ENCODE results near the gene MEGF6. TPM values are rescaled to one million over a fixed set of nuclear protein-coding genes. Genes with fewer than 3 reads are reported as not detected.

Gene MEGF6
- total RNA-seq, 4 donors from 2014 or later: 4.1 to 27.1 (median 11.4) TPM

GRCh38 chr1:3564921-3565831 lies 46.1 kb downstream of the MEGF6 start:
- intact Hi-C loops (cut with DNase I; ENCODE audit: low total_unique reads): no loop called here
- no peak for DNase-seq
- TF ChIP-seq EP300 (IDR thresholded peaks at IDR 0.05; ENCODE audit: low read depth) (no peak), CTCF (IDR thresholded peaks at IDR 0.05) (peak; percentile 62 to 79 (median 75))
- no peaks in the 10 kb centered on the region for H3K27me3 ChIP-seq
- H3K4me1 ChIP-seq: no peaks in the 10 kb centered on the region
- H3K27ac ChIP-seq: no peak overlapping the region
- 65% methylated on average over 27 of the region's 29 CpGs; no CpG with 5 or more reads in 1 of the 2 donors for WGBS, 2 donors (ENCODE audit: low coverage in 1 of 2)
- in situ Hi-C loops (cut with MboI; ENCODE audit: low pct_ligation_motif_present in 1 of 4, low pct_unique_long_range_greater_than_20kb in 1 of 4, low sequenced_read_pairs in 3 of 4): no loop called here
- H3K4me3 ChIP-seq: no peak overlapping the region
- H3K9me3 ChIP-seq: no peaks in the 10 kb centered on the region
- H3K36me3 ChIP-seq: no peaks in the 10 kb centered on the region

- H3K36me3 ChIP-seq: no peaks in the 10 kb centered on the region
- H3K9me3 ChIP-seq: no peaks in the 10 kb centered on the region
- no peak for TF ChIP-seq EP300 (IDR thresholded peaks at IDR 0.05; ENCODE audit: low read depth)
- no peak for TF ChIP-seq CTCF (IDR thresholded peaks at IDR 0.05)
- no peak for TF ChIP-seq POLR2A (IDR thresholded peaks at IDR 0.05)
- H3K27ac ChIP-seq: no peak overlapping the region
- DNase-seq: no peak
- H3K4me1 ChIP-seq: no peaks in the 10 kb centered on the region
- H3K4me3 ChIP-seq: no peak overlapping the region
- H3K27me3 ChIP-seq: no peaks in the 10 kb centered on the region
- WGBS, 2 donors (ENCODE audit: low coverage in 1 of 2): 82 to 100% methylated on average over 2 to 10 of the region's 10 CpGs
- in situ Hi-C loops (cut with MboI; ENCODE audit: low pct_ligation_motif_present in 1 of 4, low pct_unique_long_range_greater_than_20kb in 1 of 4, low sequenced_read_pairs in 3 of 4) (no loop called here), intact Hi-C loops (cut with DNase I; ENCODE audit: low total_unique reads) (no loop called here)
Observed at GRCh38 chr1:3563610-3564009, 47.7 kb downstream of the MEGF6 start.

GRCh38 chr1:3563125-3563524 lies 48.2 kb downstream of the MEGF6 start:
- H3K4me1 ChIP-seq: no peaks in the 10 kb centered on the region
- H3K27ac ChIP-seq: no peak overlapping the region
- in situ Hi-C loops (cut with MboI; ENCODE audit: low pct_ligation_motif_present in 1 of 4, low pct_unique_long_range_greater_than_20kb in 1 of 4, low sequenced_read_pairs in 3 of 4): no loop called here
- no peaks in the 10 kb centered on the region for H3K36me3 ChIP-seq
- no peaks in the 10 kb centered on the region for H3K27me3 ChIP-seq
- no peak for DNase-seq
- WGBS, 2 donors (ENCODE audit: low coverage in 1 of 2): 40 to 84% methylated on average over 3 to 12 of the region's 12 CpGs
- no peak overlapping the region for H3K4me3 ChIP-seq
- intact Hi-C loops (cut with DNase I; ENCODE audit: low total_unique reads): no loop called here
- TF ChIP-seq POLR2A (IDR thresholded peaks at IDR 0.05) (no peak), POLR2AphosphoS5 (IDR thresholded peaks at IDR 0.05) (no peak), EP300 (IDR thresholded peaks at IDR 0.05; ENCODE audit: low read depth) (no peak), CTCF (IDR thresholded peaks at IDR 0.05) (no peak)
- no peaks in the 10 kb centered on the region for H3K9me3 ChIP-seq

GRCh38 chr1:3562712-3563111 lies 48.6 kb downstream of the MEGF6 start:
- Histone ChIP-seq H3K4me3 (no peak overlapping the region), H3K9me3 (no peaks in the 10 kb centered on the region), H3K27me3 (no peaks in the 10 kb centered on the region), H3K36me3 (no peaks in the 10 kb centered on the region), H3K4me1 (no peaks in the 10 kb centered on the region), H3K27ac (no peak overlapping the region)
- no peak for TF ChIP-seq CTCF (IDR thresholded peaks at IDR 0.05)
- no peak for TF ChIP-seq POLR2A (IDR thresholded peaks at IDR 0.05)
- TF ChIP-seq POLR2AphosphoS5 (IDR thresholded peaks at IDR 0.05): no peak
- in situ Hi-C loops (cut with MboI; ENCODE audit: low pct_ligation_motif_present in 1 of 4, low pct_unique_long_range_greater_than_20kb in 1 of 4, low sequenced_read_pairs in 3 of 4) (no loop called here), intact Hi-C loops (cut with DNase I; ENCODE audit: low total_unique reads) (no loop called here)
- DNase-seq: no peak
- 70% methylated on average over 8 of the region's 8 CpGs; no CpG with 5 or more reads in 1 of the 2 donors for WGBS, 2 donors (ENCODE audit: low coverage in 1 of 2)
